ENCODE data around the gene SLC39A13. TPM values are rescaled to one million over a fixed set of nuclear protein-coding genes. Genes with fewer than 3 reads are reported as not detected.

SLC39A13 gene
- total RNA-seq, 1 experiment from 2014 or later, result 29.2 TPM

DNA sequence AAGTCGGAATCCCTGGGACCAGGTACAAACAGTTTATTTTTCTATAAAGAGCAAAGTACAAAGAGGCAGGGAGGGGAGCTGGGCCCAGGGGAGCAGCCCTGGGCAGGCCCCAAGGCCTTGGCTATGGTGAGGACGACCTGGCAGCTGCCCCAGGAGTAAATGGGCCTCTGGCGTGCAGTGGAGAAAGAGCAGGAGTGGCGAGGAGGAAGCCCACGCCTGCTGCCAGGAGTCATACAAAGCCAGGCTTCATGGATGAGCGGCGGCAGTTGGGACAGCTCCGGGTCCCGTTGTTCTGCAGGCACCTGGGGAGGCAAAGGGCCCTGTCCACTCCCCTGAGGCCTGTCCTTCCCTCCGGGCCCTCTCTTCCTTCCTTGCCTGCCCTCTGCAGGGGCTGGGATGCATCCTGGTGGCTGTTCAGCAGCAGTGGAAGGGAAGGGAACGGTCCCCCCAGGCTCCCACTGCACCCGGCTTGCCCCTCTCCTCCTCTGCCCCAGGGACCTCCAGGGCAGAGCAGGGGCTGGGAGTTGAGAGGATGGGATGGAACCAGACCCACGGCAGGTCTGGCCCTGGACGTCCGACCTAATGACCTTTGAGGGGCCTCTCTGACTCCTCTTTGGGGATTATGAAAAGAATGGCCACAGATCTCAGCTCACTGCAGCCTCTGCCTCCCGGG lies 29.5 kb downstream of the SLC39A13 start:
- H3K56ac ChIP-seq (ENCODE audit: insufficient read length, low read depth, low read length), result no peak overlapping the region
- no peak overlapping the region for H2BK20ac ChIP-seq (ENCODE audit: low read depth, low read length, poor library complexity, severe bottlenecking)
- H3K4me3 Mint-ChIP-seq, result no peak overlapping the region
- H3K27me3 Mint-ChIP-seq (ENCODE audit: low read depth), result no peaks in the 10 kb centered on the region; the same call in 1 of the 2 replicates
- H2BK120ac ChIP-seq (ENCODE audit: low read depth, low read length, poor library complexity, severe bottlenecking), result no peak overlapping the region
- no peaks in the 10 kb centered on the region; a peak in 1 of 7 replicates for H3K36me3 Mint-ChIP-seq (ENCODE audit: insufficient read depth in 1 of 3, low read depth in 3 of 3)
- H4K8ac ChIP-seq (replicated peaks; ENCODE audit: insufficient read length, low read depth, low read length), result no peak overlapping the region
- H2BK5ac ChIP-seq (ENCODE audit: insufficient read length, low read length), result no peak overlapping the region
- H2BK12ac ChIP-seq (ENCODE audit: insufficient read length, low read depth, low read length), result no peak overlapping the region
- no peak overlapping the region for H3K9ac ChIP-seq (ENCODE audit: extremely low read depth, insufficient read length, low read length)
- H3K27me3 ChIP-seq (ENCODE audit: insufficient read depth, low read length), result no peaks in the 10 kb centered on the region
- no peak overlapping the region for H4K5ac ChIP-seq (ENCODE audit: insufficient read length, low read depth, low read length)
- no peak overlapping the region for H3K23ac ChIP-seq (ENCODE audit: insufficient read length, low read depth, low read length)
- no peaks in the 10 kb centered on the region for H3K9me3 ChIP-seq (ENCODE audit: control insufficient read depth, low read depth, low read length)
- TF ChIP-seq, protein P1, sequence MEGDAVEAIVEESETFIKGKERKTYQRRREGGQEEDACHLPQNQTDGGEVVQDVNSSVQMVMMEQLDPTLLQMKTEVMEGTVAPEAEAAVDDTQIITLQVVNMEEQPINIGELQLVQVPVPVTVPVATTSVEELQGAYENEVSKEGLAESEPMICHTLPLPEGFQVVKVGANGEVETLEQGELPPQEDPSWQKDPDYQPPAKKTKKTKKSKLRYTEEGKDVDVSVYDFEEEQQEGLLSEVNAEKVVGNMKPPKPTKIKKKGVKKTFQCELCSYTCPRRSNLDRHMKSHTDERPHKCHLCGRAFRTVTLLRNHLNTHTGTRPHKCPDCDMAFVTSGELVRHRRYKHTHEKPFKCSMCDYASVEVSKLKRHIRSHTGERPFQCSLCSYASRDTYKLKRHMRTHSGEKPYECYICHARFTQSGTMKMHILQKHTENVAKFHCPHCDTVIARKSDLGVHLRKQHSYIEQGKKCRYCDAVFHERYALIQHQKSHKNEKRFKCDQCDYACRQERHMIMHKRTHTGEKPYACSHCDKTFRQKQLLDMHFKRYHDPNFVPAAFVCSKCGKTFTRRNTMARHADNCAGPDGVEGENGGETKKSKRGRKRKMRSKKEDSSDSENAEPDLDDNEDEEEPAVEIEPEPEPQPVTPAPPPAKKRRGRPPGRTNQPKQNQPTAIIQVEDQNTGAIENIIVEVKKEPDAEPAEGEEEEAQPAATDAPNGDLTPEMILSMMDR (conservative IDR thresholded peaks at IDR 0.05), result no peak
- no peaks in the 10 kb centered on the region for H4K20me1 ChIP-seq (ENCODE audit: control insufficient read depth, insufficient read depth, insufficient read length)
- no peaks in the 10 kb centered on the region for H3K4me1 Mint-ChIP-seq
- no CpG with 5 or more reads among the region's 16 CpGs for WGBS (ENCODE audit: extremely low coverage, insufficient read length, low lambda C conversion rate)
- H4K91ac ChIP-seq (ENCODE audit: insufficient read length, low read depth, low read length), result no peak overlapping the region
- no peak overlapping the region for H3K18ac ChIP-seq (ENCODE audit: insufficient read length, low read depth, low read length)
- no peak overlapping the region for H3K4ac ChIP-seq (ENCODE audit: low read depth, low read length)
- no peak overlapping the region for H2BK15ac ChIP-seq (ENCODE audit: low read depth, low read length)
- no peak overlapping the region for H2AFZ ChIP-seq (ENCODE audit: low read length)
- DNase-seq, result no peak
- H3T11ph ChIP-seq (ENCODE audit: low read length), result no peak overlapping the region
- H3K9me3 Mint-ChIP-seq, result no peaks in the 10 kb centered on the region
- no peak overlapping the region for H3K27ac Mint-ChIP-seq
- H3K79me2 ChIP-seq (ENCODE audit: insufficient read depth, low read length), result no peaks in the 10 kb centered on the region
- no peak overlapping the region for H3K27ac ChIP-seq (ENCODE audit: insufficient read length, low read depth, low read length)
- no peak overlapping the region for H3K14ac ChIP-seq (ENCODE audit: insufficient read depth, low read length)
- H3K4me1 ChIP-seq (ENCODE audit: insufficient read depth, low read length), result no peaks in the 10 kb centered on the region
- H3K23me2 ChIP-seq (ENCODE audit: insufficient read length, low read depth, low read length, poor library complexity, severe bottlenecking), result no peaks in the 10 kb centered on the region
- no peaks in the 10 kb centered on the region for H3K79me1 ChIP-seq (ENCODE audit: insufficient read depth, low read depth, low read length, poor library complexity, severe bottlenecking)
- H2AK5ac ChIP-seq (ENCODE audit: insufficient read length, low read length), result no peak overlapping the region
- H3K4me2 ChIP-seq (ENCODE audit: insufficient read depth, insufficient read length, low read length), result no peak overlapping the region
